H1 (cell line): ENCODE results near the gene CIDEA. TPM values are rescaled to one million over a fixed set of nuclear protein-coding genes. Genes with fewer than 3 reads are reported as not detected.

ENCODE experiments used
- CTCF ChIA-PET: fragments of 300-600 bp; sonication (Branson Sonifier 250); formaldehyde crosslinking; loops from one replicate; lab custom pipeline; 2021; ENCODE audit not compliant: partially characterized antibody; lab: Charles Lee
- POLR2A ChIA-PET: fragments of 300-600 bp; sonication (Branson Sonifier 250); formaldehyde crosslinking; loops from one replicate; lab custom pipeline; 2021; ENCODE audit warnings: inconsistent platforms; ENCODE audit not compliant: partially characterized antibody; lab: Charles Lee
- DNase-seq, 2 experiments: peaks; one replicate each; pipeline versions ENCODE4 v3.0.0 to v3.0.0-alpha.2; 2010 to 2022; ENCODE audit warnings: low spot score in 2 of 2, low read depth in 1 of 2, mixed read lengths in 1 of 2
- FAIRE-seq: peaks from 2 replicates; lab custom pipeline; 2011; peaks lifted over from hg19 to GRCh38; lab: Jason Lieb, UNC
- H2AFZ ChIP-seq: 2 replicates; pipeline ENCODE4 v1.8.1; 2012; ENCODE audit warnings: low read length, inconsistent platforms
- H2AK5ac ChIP-seq: 2 replicates; pipeline ENCODE4 v1.6.1; 2013; ENCODE audit warnings: low read depth, low read length
- H2BK120ac ChIP-seq: replicated peaks from 2 replicates; pipeline ENCODE3; 2013; ENCODE audit warnings: low read depth, low read length, inconsistent platforms
- H2BK12ac ChIP-seq: 2 replicates; pipeline ENCODE4 v1.6.1; 2013; ENCODE audit warnings: low read depth, low read length
- H2BK15ac ChIP-seq: 2 replicates; pipeline ENCODE4 v1.6.1; 2013; ENCODE audit warnings: low read length
- H2BK20ac ChIP-seq: 2 replicates; pipeline ENCODE4 v1.6.1; 2013; ENCODE audit warnings: low read length
- H2BK5ac ChIP-seq: 2 replicates; pipeline ENCODE4 v1.6.1; 2013; ENCODE audit warnings: low read depth, low read length
- H3K14ac ChIP-seq: 2 replicates; pipeline ENCODE4 v1.6.1; 2013; ENCODE audit warnings: inconsistent platforms; ENCODE audit not compliant: insufficient read length
- H3K18ac ChIP-seq: 2 replicates; pipeline ENCODE4 v1.6.1; 2013; ENCODE audit warnings: low read length; ENCODE audit errors: extremely low read depth
- H3K23ac ChIP-seq: 2 replicates; pipeline ENCODE4 v1.6.1; 2013; ENCODE audit warnings: inconsistent platforms; ENCODE audit not compliant: insufficient read length
- H3K23me2 ChIP-seq: 2 replicates; pipeline ENCODE4 v1.6.1; 2013; ENCODE audit warnings: low read depth, low read length
- H3K27ac ChIP-seq: 2 replicates; pipeline ENCODE4 v1.6.1; 2011; ENCODE audit warnings: low read depth, low read length, inconsistent platforms
- H3K27me3 ChIP-seq, 4 experiments: replicated peaks in 1 of 4; 1 replicate in 1 of 4; 2 replicates in 3 of 4; pipeline versions ENCODE4 v1.6.1 to v1.8.1; 2011 to 2013; ENCODE audit warnings: low read length in 3 of 4, mild to moderate bottlenecking in 3 of 4, inconsistent platforms in 2 of 4, mixed read lengths in 2 of 4, moderate library complexity in 1 of 4; ENCODE audit not compliant: control insufficient read depth in 3 of 4, insufficient read depth in 3 of 4; ENCODE audit errors: extremely low read depth in 1 of 4
- H3K36me3 ChIP-seq, 4 experiments: 2 replicates each; pipeline versions ENCODE4 v1.6.1 to v1.8.1; 2011 to 2013; ENCODE audit warnings: mild to moderate bottlenecking in 4 of 4, low read length in 3 of 4, moderate library complexity in 2 of 4, control low read depth in 1 of 4, inconsistent platforms in 1 of 4; ENCODE audit not compliant: insufficient read depth in 4 of 4, control insufficient read depth in 2 of 4
- H3K4ac ChIP-seq: replicated peaks from 2 replicates; pipeline ENCODE3; 2013; ENCODE audit warnings: low read length, low read depth, mixed read lengths, inconsistent platforms; ENCODE audit not compliant: insufficient read length
- H3K4me1 ChIP-seq, 4 experiments: replicated peaks in 1 of 4; 1 replicate in 1 of 4; 2 replicates in 3 of 4; pipeline versions ENCODE4 v1.6.1 to v1.8.1; 2011 to 2013; ENCODE audit warnings: low read length in 3 of 4, inconsistent platforms in 2 of 4, mixed read lengths in 1 of 4; ENCODE audit not compliant: insufficient read depth in 4 of 4, control insufficient read depth in 3 of 4
- H3K4me2 ChIP-seq, 2 experiments: 2 replicates each; pipeline versions ENCODE4 v1.6.1 to v1.8.1; 2011 to 2013; ENCODE audit warnings: low read depth in 2 of 2, low read length in 2 of 2, control low read depth in 1 of 2, inconsistent platforms in 1 of 2, mild to moderate bottlenecking in 1 of 2; ENCODE audit not compliant: insufficient read depth in 1 of 2
- H3K4me3 ChIP-seq, 4 experiments: fragments of 200-600, 300-600 bp in 1 of 4; sonication (generic), shearing (Covaris generic), sonication (Bioruptor Twin) in 1 of 4; 2 replicates each; pipeline versions ENCODE4 v1.5.1 to v1.8.1; 2011 to 2016; ENCODE audit warnings: low read length in 4 of 4, low read depth in 3 of 4, control low read depth in 2 of 4, inconsistent platforms in 2 of 4, mild to moderate bottlenecking in 2 of 4, mixed read lengths in 1 of 4, moderate library complexity in 1 of 4; ENCODE audit not compliant: insufficient read depth in 2 of 4; ENCODE audit errors: extremely low read depth in 1 of 4
- H3K56ac ChIP-seq: replicated peaks from 2 replicates; pipeline ENCODE3; 2013; ENCODE audit warnings: low read depth, mild to moderate bottlenecking, mixed read lengths, low read length, inconsistent platforms; ENCODE audit not compliant: insufficient read length
- H3K79me1 ChIP-seq: 2 replicates; pipeline ENCODE4 v1.6.1; 2013; ENCODE audit warnings: low read depth, low read length, control low read depth
- H3K79me2 ChIP-seq, 2 experiments: 2 replicates each; pipeline versions ENCODE4 v1.6.1 to v1.8.1; 2012 to 2013; ENCODE audit warnings: low read length in 2 of 2, mild to moderate bottlenecking in 2 of 2, inconsistent platforms in 1 of 2; ENCODE audit not compliant: insufficient read depth in 2 of 2, control insufficient read depth in 1 of 2
- H3K9ac ChIP-seq, 4 experiments: replicated peaks in 1 of 4; 1 replicate in 1 of 4; 2 replicates in 3 of 4; pipeline versions ENCODE4 v1.6.1 to v1.8.1; 2011 to 2013; ENCODE audit warnings: low read depth in 3 of 4, low read length in 3 of 4, control low read depth in 2 of 4, mild to moderate bottlenecking in 2 of 4, moderate library complexity in 2 of 4, inconsistent platforms in 1 of 4; ENCODE audit errors: extremely low read depth in 1 of 4
- H3K9me3 ChIP-seq, 2 experiments: 2 replicates each; pipeline versions ENCODE4 v1.6.1 to v1.8.1; 2012 to 2013; ENCODE audit warnings: mild to moderate bottlenecking in 2 of 2, moderate library complexity in 2 of 2, control low read depth in 1 of 2, inconsistent platforms in 1 of 2, low read depth in 1 of 2, low read length in 1 of 2, mixed read lengths in 1 of 2; ENCODE audit not compliant: insufficient read depth in 2 of 2
- H4K20me1 ChIP-seq, 2 experiments: replicated peaks in 1 of 2; 2 replicates each; pipeline versions ENCODE3 to v1.8.1; 2011 to 2013; ENCODE audit warnings: inconsistent platforms in 2 of 2, low read length in 2 of 2, mild to moderate bottlenecking in 1 of 2; ENCODE audit not compliant: insufficient read depth in 2 of 2, control insufficient read depth in 1 of 2
- H4K5ac ChIP-seq: 2 replicates; pipeline ENCODE4 v1.6.1; 2013; ENCODE audit warnings: low read length, low read depth, mixed read lengths, inconsistent platforms; ENCODE audit not compliant: insufficient read length
- H4K8ac ChIP-seq: 2 replicates; pipeline ENCODE4 v1.8.0; 2013; ENCODE audit warnings: mild to moderate bottlenecking, moderate library complexity, low read length, inconsistent platforms; ENCODE audit not compliant: insufficient read depth; ENCODE audit errors: extremely low read depth
- H4K91ac ChIP-seq: replicated peaks from 2 replicates; pipeline ENCODE3; 2013; ENCODE audit warnings: low read length, mixed read lengths, inconsistent platforms; ENCODE audit not compliant: insufficient read length
- CBX5 ChIP-seq: fragments of 300-800, 300-1000 bp; sonication (generic); IDR thresholded peaks from 2 replicates; pipeline ENCODE4 v1.7.1; 2016; ENCODE audit warnings: antibody characterized with exemption, low read length, low read depth
- CREB1 ChIP-seq: IDR thresholded peaks from 2 replicates; pipeline ENCODE4 v1.6.1; 2012; ENCODE audit warnings: inconsistent platforms
- EZH2 ChIP-seq: fragments of 200-600 bp; sonication (generic); IDR thresholded peaks from 2 replicates; pipeline ENCODE4 v1.7.1; 2012; ENCODE audit warnings: low read depth, mild to moderate bottlenecking, moderate library complexity, low read length, inconsistent platforms; ENCODE audit not compliant: severe bottlenecking
- JUN ChIP-seq: IDR thresholded peaks from 2 replicates; pipeline ENCODE4 v1.6.1; 2011; ENCODE audit warnings: low read depth, mild to moderate bottlenecking, improper control_type of control experiment, low read length
- JUND ChIP-seq: IDR thresholded peaks from 2 replicates; pipeline ENCODE4 v1.6.1; 2011; ENCODE audit warnings: mild to moderate bottlenecking, improper control_type of control experiment, low read length
- KDM1A ChIP-seq: fragments of 200-600, 300-600 bp; sonication (generic); IDR thresholded peaks from 2 replicates; pipeline ENCODE4 v1.7.1; 2016; ENCODE audit warnings: mild to moderate bottlenecking, low read length, borderline replicate concordance
- KDM4A ChIP-seq: IDR thresholded peaks from one replicate; pipeline ENCODE4 v1.7.1; 2012; ENCODE audit warnings: low read depth, mild to moderate bottlenecking, moderate library complexity, low read length, inconsistent platforms; ENCODE audit not compliant: severe bottlenecking
- KDM5A ChIP-seq: fragments of 200-600 bp; IDR thresholded peaks from 2 replicates; pipeline ENCODE4 v1.7.1; 2012; ENCODE audit warnings: mild to moderate bottlenecking, low read length, inconsistent platforms, mixed read lengths
- RAD21 ChIP-seq, 2 experiments: IDR thresholded peaks in 1 of 2; conservative IDR thresholded peaks in 1 of 2; 2 replicates each; pipeline ENCODE4 v1.6.1; 2011; ENCODE audit warnings: low read depth in 2 of 2, low read length in 2 of 2, improper control_type of control experiment in 1 of 2, inconsistent platforms in 1 of 2, mild to moderate bottlenecking in 1 of 2, moderate library complexity in 1 of 2
- SAP30 ChIP-seq: fragments of 300-600 bp; sonication (generic); IDR thresholded peaks from 2 replicates; pipeline ENCODE4 v1.7.1; 2012; ENCODE audit warnings: low read length, moderate library complexity, mild to moderate bottlenecking, inconsistent platforms; ENCODE audit not compliant: insufficient read depth, insufficient replicate concordance
- SP2 ChIP-seq: IDR thresholded peaks from 2 replicates; pipeline ENCODE4 v1.6.1; 2012; ENCODE audit warnings: mild to moderate bottlenecking, low read length, inconsistent platforms
- SP4 ChIP-seq: IDR thresholded peaks from 2 replicates; pipeline ENCODE4 v1.6.1; 2012; ENCODE audit warnings: low read length, inconsistent platforms
- YY1 ChIP-seq: IDR thresholded peaks from 2 replicates; pipeline ENCODE4 v1.6.1; 2011; ENCODE audit warnings: low read depth, mild to moderate bottlenecking, low read length
- WGBS, 2 experiments: shearing (Covaris generic) in 1 of 2; methylation state at CpG; one replicate each; pipeline versions ENCODE4 v1.1.6 to v1.1.7; 2013 to 2015; ENCODE audit warnings: low lambda C conversion rate in 2 of 2, mixed read lengths in 2 of 2, inconsistent platforms in 1 of 2, low coverage in 1 of 2, missing lambda C conversion rate in 1 of 2; ENCODE audit not compliant: insufficient replicate concordance in 2 of 2, insufficient coverage in 1 of 2, insufficient read length in 1 of 2; ENCODE audit errors: extremely low coverage in 1 of 2, missing lambda C conversion rate in 1 of 2; 5-methylcytosine and 5-hydroxymethylcytosine counted together
- polyA plus RNA-seq, 7 experiments: library from polyadenylated mRNA; depleted of rRNA in 3 of 7; stranded (reverse) in 5 of 7; unstranded in 2 of 7; fragments of >200 nt in 5 of 7; fragments of 200-250 nt in 2 of 7; gene quantifications; 1 replicate in 5 of 7; 2 replicates in 1 of 7; 4 replicates in 1 of 7; pipeline versions ENCODE4 v1.2.1 to v1.2.3, GENCODE V29; 2011 to 2013; ENCODE audit warnings: missing spikeins in 2 of 7, mixed read lengths in 2 of 7
- total RNA-seq: library from RNA; stranded (reverse); fragmentation: NEBNext Ultra II Directional; extraction: Animal tissue kit (Norgen Biotek cat#: 25700); gene quantifications from 2 replicates; pipeline ENCODE4 v1.2.1, GENCODE V29; 2021
- TF ChIP-seq, protein P1 (sequence below): IDR thresholded peaks from 2 replicates; pipeline ENCODE4 v1.6.1; 2011; ENCODE audit warnings: low read depth, mild to moderate bottlenecking, low read length; ENCODE audit not compliant: insufficient read depth

Gene CIDEA
- total and polyA plus RNA-seq, 2 of the 8 experiments (the other 6 are each of a cell fraction or from before 2014, with no cell fraction given) = not detected

DNA sequence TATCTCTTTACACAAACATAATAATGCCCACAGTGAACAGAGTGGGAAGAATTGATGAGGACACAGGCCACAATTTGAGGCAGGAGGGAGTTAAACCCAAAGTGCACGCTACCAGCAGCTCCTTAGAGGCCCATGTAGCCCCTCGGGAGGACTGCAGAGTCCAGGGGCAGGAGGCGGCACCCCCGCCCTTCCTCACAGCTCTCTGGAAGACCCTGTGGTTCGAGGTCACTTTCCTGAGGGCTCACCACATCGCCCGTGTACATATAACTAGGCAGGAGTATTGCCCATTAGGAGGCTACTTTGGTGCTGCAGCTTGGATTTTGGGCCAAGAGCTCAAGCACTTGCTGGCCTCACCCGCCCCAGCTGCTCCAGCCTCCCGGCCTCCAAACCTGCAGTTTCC lies 22.2 kb upstream of the CIDEA start:
- Histone ChIP-seq H3K18ac (no peak overlapping the region), H3K23ac (no peak overlapping the region), H3K9me3 (no peaks in the 10 kb centered on the region), H2BK20ac (no peak overlapping the region), H3K27ac (no peak overlapping the region), H2AFZ (no peak overlapping the region), H3K27me3 (peaks cover 0 to under 1% (median 0%) of the 10 kb centered on the region in 4 experiments; a peak in 1 of 7 replicates), H4K8ac (no peak overlapping the region), H4K91ac (no peak overlapping the region), H3K79me1 (no peaks in the 10 kb centered on the region), H3K9ac (no peak overlapping the region), H3K14ac (no peak overlapping the region), H2BK5ac (no peak overlapping the region), H2BK120ac (no peak overlapping the region), H3K4ac (no peak overlapping the region), H3K23me2 (no peaks in the 10 kb centered on the region), H3K4me3 (no peak overlapping the region), H4K5ac (no peak overlapping the region), H2BK12ac (no peak overlapping the region), H2AK5ac (no peak overlapping the region), H3K4me1 (no peaks in the 10 kb centered on the region), H3K56ac (no peak overlapping the region), H3K79me2 (no peaks in the 10 kb centered on the region), H3K36me3 (no peaks in the 10 kb centered on the region), H3K4me2 (no peak overlapping the region), H4K20me1 (no peaks in the 10 kb centered on the region), H2BK15ac (no peak overlapping the region)
- WGBS, 2 experiments = 85% methylated on average over 9 of the region's 9 CpGs; no CpG with 5 or more reads in 1 of the 2 experiments
- no peak for DNase-seq
- FAIRE-seq = no peak
- CTCF ChIA-PET = interaction anchor here (0.9 to 2.0 kb wide), 7 partner anchors 13 to 295 kb away, joined by 3 to 8 read pairs (median 3); no protein-coding TSS in a partner anchor
- POLR2A ChIA-PET = interaction anchor here (0.6 kb wide), 1 partner anchor 295 kb away, joined by 3 read pairs; no protein-coding TSS in a partner anchor
- TF ChIP-seq JUND (no peak), KDM5A (no peak), KDM4A (no peak), KDM1A (no peak), RAD21 (IDR thresholded peaks at IDR 0.05 in 1 of 2, conservative IDR thresholded peaks at IDR 0.05 in 1 of 2; ENCODE audit: low read depth in 2 of 2, low read length in 2 of 2) (no peak), EZH2 (no peak), SP2 (no peak), JUN (no peak), SAP30 (no peak), YY1 (no peak), CBX5 (no peak), SP4 (no peak), CREB1 (no peak)
- TF ChIP-seq, protein P1, sequence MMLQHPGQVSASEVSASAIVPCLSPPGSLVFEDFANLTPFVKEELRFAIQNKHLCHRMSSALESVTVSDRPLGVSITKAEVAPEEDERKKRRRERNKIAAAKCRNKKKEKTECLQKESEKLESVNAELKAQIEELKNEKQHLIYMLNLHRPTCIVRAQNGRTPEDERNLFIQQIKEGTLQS = no peak
